HuH-7 (cell line): ENCODE measurements around the gene NR4A2.
A peak's percentile ranks its signal among the peaks of the same experiment; 100 is the strongest.

Experiments
- DNase-seq: peaks from one replicate; pipeline ENCODE4 v3.0.0; 2011; ENCODE audit warnings: low spot score

Gene NR4A2

DNA sequence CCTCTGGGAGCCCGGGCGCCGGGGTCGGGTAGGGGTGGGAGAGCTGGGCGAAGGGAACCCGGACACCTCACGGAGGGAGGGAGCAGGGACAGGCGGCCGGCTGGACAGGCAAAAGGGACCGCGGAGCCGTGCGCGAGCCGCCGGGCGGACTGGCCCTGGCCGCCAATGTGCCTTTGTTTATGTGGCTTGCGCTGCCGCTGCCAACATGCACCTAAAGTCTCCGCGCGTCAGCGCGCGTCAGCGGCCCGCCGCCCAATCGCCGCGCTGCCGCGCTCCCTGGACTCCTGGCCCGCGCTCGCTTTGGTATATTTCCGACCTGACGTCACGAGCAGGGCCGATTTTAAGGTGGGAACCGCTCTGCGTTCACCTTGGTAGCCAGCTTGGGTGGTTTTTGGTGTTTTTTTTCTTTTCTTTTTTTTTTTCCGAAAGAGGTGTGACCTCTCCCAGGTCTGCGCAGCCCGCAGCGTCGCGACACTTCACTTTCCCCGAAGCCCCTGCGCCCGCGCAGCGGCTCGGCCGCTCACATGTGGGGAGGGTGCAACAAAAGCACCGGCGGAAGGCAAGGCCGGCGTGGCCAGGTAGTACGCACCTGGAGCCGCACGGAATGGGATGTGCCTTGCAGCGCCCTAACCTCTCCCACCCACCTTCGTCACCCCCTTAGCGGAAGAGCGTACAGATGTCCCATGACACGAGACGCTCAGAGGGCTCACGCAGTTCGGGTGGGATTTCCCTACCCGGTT is at the start of gene NR4A2:
Gene NR4A2 (minus strand): TSS at position 188 of the 740 bp plus-strand sequence. CDS start 2,535 bp downstream, outside the sequence.
- DNase-seq = peak; percentile 96

DNA sequence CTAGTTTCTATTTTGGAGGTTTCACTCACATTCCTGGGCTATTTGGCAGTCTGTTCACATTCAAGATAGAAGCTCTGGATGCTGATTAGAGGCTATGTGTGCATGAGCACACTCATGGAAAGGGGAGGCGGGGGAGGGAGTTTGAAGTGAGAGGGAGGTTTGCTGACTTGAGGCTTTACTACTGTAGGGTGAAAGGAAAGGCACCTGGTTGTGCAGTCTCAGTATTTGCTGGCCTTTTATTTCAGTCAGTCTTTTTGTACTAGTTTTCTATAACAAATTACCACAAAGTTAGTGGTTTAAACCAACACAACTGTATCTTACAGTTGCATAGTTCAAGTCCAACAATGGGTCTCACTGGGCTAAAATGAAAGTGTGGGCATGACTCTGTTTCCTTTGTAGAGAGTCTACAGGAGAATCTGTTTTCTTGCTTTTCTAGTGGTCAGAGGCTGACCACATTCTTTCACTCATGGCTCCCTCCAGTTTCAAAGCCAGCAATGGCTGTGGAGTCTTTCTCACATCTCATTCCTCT is 47.7 kb upstream of the NR4A2 start:
- DNase-seq = no peak

DNA sequence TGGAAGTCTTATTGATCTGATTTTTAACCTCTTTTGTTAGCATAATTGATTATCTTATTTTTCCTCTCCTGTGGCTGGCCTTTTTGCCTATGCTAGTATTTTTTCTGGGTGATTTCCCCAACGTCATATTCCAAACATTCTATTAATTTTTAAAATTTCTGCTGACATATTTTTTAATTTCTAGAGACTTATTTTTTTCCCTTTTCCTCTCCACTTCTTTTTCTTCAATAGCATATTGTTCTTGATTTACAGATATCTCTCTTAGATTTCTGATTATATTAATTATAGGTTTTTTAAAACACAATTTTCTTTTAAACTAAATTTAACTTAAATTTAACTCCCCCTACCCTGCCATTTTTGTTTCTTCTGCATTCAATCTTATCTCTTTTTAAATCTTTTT is 47.2 kb upstream of the NR4A2 start:
- no peak for DNase-seq

DNA sequence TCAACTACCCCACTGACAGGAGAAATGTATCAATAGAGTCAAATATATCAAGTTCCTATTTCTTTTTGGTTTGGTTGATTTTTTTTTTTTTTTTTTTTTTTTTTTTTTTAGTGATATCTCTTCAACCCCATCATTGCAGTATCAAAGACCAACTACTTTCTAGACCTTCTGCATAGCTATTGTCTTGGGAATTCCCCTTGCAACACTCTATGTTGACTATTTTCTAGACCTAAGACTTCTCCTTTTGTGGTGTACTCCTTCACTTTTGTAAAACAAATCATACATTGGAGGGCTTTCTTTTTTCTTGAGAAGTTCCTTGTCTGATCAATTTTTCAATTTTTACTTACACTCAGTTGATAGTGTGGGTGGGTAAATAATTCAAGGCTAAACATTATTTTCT is 46.5 kb upstream of the NR4A2 start:
- DNase-seq = no peak

DNA sequence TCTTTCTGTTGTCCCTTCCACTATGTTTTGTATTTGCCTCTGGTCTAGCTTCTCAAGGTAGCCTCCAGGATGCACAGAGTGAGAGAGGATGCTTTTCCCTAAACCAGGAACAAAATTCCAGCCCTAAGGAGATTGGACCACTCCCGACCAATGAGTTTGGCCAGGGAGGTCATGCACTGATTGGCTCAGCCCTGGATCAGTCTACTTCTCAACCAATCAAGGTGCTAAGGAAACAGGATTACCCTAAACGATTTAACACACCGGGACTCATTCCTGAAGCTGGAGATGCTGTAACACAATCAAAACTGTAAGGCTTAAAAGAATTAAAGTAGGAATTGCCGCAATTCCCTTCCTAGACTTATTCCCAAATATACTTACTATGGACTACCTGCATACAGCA is 34.2 kb upstream of the NR4A2 start:
- no peak for DNase-seq

DNA sequence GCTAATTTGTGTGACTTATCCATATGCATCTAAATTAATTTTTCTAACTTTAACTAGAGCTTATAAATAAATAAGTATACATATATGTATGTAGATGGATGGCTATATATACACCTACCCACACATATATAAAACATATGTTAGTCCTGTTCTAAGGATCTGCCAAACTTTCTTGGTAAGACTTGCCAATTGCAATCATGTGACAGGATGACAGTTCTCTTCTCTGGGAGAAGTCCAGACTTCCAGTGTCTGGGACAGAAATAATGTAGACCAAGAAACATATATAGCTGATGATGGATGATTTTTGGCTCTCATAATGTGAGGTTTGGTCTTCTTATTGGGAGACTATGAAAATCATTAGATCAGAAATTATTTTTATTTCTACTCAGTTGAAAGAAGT is 30.6 kb upstream of the NR4A2 start:
- DNase-seq = no peak

DNA sequence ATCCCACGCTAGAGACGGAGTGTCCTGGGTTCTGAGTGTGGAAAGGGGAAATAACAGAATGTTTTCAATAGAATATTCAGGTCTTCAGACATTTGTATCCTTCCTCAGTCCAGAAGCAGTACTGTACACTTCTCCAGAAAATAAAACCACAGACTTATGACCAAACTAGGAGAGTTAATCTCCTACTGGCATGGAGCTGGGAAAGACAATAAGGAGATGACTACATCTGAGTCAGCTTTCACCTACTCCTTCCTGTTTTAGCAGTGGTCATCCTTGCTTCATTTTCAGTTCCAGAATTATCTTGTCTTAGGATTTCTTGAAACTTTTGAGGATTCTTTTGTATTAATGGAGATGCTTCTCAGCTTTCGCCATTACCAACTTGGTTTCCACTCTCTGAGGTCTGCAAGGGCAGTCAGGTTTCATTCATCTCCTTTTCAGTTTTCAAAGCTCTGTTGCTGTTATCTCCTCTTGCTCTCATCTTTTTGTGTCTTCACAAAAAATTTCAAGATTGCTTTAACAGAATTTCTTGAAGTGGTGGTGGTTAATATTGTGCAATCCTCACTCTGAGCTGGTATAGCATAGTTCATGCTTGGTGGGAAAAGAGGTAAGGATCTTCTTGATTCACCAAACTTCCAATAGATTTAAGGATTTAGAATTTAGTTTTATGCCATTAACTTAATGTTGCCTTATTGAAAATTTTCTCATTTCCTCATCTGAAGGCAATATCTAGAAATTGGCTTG is 23.7 kb upstream of the NR4A2 start:
- DNase-seq = no peak

DNA sequence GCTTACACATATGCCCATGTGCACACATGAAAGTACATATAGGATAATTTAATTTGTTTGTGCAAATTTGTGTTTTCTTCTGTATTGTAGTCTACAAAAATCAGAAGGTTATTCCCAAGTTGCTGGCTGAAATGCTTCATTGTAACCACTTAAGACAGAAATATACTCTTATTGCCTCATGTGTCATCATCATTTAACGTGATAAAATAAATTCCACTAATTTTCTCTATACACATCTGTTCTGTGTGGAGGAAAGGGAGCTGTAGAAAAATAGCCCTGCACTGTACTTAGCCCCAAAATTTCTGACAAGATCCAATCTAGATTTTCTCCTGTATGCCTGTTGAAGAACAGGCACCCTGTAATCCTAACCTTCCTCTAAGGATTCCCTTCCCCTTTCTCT is 20.4 kb upstream of the NR4A2 start:
- DNase-seq = no peak

DNA sequence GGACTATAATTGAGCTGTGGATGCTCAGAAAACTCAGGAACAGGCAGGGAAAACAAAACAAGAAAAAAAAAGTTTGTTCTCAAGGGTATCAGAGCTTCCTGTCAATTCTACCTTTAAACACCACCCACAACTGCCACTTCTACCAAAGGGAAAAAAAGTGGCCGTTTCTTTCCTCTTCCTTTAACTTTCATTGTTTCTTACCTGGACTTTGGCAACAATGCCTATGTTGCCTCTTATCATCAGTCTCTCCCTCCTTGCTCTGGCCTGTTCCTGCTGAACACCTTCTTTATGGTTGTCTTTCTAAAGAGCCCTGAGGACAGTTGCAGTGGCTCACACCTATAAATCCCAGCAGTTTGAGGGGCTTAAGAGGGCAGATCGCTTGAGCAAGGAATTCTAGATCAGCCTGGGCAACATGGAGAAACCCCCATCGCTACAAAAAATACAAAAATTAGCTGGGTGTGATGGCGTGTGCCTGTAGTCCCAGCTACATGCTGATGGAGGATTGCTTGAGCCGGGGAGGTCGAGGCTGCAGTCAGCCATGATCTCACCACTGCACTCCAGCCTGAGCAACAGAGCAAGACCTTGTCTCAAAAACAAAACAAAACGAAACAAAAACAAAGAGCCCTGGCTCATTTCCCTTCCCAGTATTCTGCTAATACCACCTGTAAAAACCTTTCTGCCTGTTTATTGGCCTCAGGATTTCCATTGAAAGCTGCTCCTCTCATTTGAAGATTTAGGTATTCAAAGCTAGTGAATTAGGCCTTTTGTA is 18.0 kb upstream of the NR4A2 start:
- DNase-seq = no peak

DNA sequence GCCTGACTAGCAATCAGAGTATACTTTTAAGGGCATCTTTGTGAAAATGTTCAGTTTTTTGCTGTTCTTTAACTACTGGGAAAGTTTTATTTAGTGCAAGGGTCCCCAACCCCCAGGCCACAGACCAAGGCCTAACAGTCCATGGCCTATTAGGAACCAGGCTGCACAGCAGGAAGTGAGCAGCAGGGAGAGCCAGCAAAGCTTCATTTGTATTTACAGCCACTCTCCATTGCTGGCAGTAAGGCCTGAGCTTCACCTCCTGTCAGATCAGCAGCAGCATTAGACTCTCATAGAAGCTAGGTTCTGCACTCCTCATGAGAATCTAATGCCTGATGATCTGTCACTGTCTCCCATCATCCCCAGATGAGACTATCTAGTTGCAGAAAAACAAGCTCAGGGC is 17.1 kb upstream of the NR4A2 start:
- no peak for DNase-seq

DNA sequence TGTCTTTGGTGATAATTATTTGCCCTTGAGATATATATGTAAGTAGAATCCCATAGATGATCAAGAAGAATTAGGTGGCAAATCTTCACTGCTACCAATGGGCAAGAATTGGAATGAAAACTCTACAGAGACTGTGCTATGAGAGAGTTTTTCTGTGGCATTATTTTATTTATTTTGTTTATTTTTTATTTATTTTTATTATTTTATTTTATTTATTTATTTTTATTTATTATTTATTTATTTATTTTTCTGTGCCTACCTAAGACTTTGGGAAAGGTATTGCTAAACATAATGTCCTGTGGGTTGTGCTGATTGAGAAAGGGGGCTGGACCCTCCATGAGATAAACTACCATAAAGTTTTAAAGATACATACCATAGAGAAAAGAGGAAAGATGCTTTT is 16.6 kb upstream of the NR4A2 start:
- DNase-seq = no peak

DNA sequence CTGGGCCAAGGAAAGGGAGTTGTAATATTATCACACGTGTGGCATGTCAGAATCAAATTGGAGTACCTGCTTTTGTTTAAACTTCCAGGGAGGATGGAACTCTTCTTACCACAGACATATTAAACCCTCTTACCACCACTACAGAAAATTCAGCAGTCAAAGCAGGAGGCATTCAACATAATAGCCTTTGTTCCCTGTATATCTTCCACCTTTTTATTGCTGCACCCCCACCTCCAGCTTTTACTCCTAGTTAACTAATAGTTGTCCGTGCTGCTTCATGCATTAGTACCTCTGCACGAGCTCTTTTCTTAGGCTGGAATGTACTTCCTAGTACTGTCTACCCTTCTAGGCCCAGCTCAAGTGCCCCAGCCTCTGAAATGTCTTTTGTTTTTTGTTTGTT is 14.9 kb upstream of the NR4A2 start:
- DNase-seq = no peak

DNA sequence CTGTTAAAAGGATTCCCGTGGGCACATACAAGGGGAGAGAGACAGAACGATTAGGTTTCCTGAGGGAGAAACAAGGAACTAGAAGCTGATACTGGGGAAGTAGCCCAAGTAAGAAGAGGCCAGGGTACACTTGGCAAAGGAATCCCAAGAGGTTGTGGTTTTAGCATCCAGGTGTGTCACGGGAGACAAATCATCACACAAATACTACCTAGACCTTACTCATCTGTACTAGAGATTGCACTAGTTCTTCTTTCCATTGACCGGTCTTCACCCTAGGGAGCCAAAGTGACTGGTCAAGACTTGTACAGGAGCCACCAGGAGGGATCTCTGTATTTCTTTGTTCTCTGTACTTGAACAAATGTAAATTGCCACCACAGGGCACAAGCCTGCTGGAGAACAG is 14.2 kb upstream of the NR4A2 start:
- no peak for DNase-seq

DNA sequence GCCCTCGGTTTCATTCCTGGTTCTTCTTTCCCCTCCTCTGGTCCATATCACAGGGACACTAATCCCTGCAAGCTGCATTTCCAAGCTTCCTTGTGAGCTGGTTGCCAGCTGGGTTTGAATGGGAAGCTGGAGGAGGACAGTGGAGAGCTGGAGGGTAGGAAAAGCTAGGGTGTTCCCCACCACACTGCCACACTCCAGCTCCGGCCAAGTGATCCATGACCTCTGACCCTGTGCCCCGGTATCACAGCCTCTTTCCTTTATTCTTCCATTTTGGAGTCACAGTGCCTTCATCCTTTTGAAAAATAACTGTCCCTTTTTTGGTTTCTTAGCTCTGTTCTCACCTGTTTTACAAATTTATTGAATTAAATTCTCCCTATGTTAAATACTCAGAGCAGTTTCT is 13.1 kb upstream of the NR4A2 start:
- DNase-seq = no peak

DNA sequence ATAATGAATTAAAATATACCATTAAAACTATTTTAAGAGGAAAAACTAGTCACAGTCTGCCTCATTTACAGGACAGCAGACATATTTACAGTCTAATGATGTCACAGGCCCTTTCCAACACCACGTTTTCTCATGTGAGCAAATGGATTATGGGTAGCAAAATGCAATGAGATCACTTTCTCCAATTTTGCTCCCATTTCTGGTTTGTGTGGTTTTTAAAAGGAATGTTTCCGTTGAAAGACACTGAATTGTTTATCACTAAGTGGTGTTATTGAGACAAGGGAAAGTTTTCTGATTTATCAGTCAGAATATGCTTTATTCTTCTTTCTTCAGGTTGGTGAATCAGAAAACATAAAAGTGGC is 11.4 kb upstream of the NR4A2 start:
- DNase-seq = no peak

DNA sequence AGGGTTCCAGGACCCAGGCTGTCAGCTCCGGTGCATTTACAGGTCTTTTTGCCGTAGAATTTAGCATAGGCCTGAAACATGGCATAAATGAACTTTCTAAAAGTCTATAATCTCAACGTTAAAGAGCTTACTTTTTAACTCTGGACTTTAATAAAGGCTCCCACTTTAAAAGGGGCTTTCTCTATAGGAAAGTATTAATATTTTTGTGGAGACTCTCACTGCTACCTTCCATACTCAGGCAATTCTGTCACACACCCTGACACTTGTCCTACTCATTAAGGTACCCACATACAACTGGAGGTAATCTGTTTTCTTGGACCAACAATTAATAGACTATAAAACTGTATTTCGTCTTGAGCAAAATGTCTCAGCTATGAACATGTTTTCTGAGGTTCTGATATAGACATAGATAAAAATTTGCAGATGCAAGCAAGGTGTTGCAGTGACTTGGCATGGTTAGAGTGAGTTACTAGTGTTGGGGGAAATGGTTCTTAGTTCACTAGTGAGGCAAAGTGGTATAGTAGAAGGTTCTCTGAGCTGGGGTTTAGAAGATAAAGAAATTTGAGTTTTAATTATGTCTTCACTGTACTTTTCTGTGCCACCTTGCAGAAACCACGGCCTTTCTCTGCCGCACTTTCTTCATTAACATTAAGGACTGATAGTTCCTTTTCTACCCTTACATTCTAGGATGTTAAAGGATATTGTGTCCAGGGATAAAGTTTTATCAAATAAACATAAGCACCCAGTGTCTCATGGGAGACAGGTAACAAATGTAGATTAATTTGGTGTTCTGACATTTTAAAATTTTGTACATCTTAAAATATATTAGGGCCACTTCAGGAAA is 10.8 kb upstream of the NR4A2 start:
- no peak for DNase-seq

DNA sequence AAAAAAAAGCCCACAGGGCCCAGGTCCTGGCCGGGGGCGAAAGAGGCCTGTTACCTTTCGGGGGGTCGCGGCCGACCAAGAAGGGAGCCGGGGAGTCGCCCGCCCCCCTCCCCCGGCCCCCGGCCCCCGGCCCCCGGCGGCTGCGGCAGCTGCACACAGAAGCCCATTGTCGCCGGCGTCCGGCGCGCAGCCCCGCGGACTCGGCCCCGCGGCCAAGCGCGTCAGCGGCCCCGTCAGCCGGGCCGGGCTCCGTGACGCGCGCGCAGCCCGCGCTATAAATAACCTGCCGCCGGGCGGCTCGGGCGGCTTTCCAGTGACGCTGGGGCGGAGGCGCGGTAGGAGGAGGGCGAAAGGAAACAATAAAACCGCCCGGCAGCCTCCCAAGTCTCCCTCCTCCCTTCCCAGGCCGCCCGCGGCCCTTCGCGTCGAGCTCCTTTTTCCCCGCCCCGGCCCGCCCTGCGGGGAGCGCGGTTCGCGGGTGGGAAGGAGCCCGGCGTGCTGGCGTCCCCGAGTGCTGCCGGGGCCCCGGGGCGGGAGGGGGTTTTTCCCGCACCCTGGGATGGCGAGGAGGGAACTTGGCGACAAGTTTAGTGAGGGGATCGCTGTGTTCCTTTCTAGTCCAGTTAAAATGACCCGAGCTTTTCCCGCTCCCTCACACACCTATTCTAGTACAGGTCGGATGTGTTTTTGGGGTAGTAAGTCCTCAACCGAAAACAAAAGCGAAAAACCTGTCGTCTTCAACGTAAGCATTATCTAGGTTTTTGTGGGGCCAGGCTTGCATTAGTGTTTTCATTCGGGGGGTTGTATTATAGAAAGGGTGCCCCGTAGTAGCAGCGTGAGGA is 10.0 kb upstream of the NR4A2 start:
- peak; percentile 84 for DNase-seq

DNA sequence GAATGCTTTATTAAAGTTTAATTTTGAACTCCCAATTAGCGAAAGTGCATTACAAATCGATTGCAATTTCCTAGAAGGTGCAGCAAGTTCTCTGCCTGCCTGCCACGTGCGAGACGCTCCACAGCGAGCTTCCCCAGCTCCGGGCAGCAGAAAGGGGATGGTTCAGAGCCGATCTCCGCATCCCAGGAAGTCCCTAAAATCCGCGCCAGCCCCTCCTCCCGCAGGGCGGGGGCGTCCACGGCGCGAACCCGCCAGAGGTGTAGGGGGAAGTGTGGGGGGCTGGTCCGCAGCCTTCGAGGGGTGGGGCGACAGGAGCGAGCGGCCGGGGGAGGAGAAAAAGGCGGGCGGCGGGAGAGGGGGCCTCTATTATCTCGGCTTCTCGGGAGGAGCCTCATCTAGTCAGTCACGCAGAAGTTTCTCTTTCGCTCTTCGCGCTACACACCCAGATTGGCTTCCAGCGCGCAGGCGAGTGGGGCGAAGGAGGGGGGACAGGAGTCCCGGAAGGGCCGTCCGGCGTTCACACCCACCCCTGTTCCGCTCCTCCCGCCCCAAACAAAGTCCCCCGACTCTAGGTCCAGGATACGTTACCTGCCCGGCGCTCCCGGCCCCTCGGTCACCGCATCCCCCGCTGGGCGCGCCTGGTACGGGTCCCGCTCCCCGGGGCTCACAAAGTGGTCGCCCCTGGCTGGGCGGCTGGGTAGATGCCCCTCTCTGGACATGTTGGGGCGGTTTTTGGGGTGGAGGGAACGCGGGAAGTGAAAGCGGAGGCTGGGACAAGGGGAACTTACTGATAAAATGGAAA is 9.1 kb upstream of the NR4A2 start:
- peak; percentile 82 for DNase-seq

DNA sequence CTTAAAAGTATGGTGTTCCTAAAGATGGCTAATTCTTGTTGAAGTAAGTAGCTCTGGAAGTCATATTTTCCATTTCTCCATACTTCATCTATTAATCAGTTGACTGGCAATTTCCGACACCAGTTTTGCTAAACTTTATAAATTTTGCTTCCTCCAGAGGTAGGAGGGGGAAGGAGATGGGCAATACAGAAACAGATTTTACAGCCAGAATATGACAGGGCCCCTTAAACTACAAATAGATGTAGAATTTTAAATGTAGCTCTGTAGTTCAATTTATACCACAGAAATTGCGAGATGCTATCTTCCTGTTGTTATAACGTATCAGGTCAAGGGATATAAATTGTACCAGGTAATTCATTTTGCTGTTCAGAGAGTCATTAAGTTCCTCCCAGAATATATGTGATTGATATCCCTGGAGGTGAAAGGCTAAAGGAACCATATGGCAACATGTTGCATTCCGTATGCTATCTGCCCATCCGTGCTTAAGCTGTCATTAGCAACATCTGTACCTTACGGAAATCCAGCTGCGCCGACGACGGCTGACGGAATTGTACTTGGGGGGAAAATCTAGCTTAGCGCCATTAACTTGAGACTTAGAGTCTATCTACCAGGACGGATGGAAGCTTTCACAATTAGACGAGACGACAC is 8.4 kb upstream of the NR4A2 start:
- DNase-seq = no peak

DNA sequence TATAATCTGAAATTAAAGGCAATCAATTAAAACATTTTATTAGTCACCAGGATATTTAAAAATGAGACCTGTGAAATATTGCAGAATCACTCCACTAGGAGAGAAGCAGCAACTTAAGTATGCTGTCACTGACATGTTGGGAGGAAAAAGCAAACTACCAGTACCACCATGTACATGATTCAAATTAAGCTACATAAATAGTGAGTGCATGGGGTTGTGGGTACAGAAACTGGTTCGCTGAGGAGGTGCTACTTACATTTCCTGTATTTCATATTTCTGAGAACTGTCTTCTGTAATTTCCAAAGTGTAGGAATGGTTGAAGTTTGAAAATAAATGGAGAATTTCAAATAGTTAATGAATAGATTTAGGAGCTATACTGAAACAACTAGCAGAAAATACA is 7.9 kb upstream of the NR4A2 start:
- no peak for DNase-seq
